H1 (cell line): ENCODE data around the gene POLN. TPM values are rescaled to one million over a fixed set of nuclear protein-coding genes. Genes with fewer than 3 reads are reported as not detected.

Experiments
- CTCF ChIA-PET: fragments of 300-600 bp; sonication (Branson Sonifier 250); formaldehyde crosslinking; loops from one replicate; lab custom pipeline; 2021; ENCODE audit not compliant: partially characterized antibody; lab: Charles Lee
- POLR2A ChIA-PET: fragments of 300-600 bp; sonication (Branson Sonifier 250); formaldehyde crosslinking; loops from one replicate; lab custom pipeline; 2021; ENCODE audit warnings: inconsistent platforms; ENCODE audit not compliant: partially characterized antibody; lab: Charles Lee
- DNase-seq, 2 experiments: peaks; one replicate each; pipeline versions ENCODE4 v3.0.0 to v3.0.0-alpha.2; 2010 to 2022; ENCODE audit warnings: low spot score in 2 of 2, low read depth in 1 of 2, mixed read lengths in 1 of 2
- FAIRE-seq: peaks from 2 replicates; lab custom pipeline; 2011; peaks lifted over from hg19 to GRCh38; lab: Jason Lieb, UNC
- H2AFZ ChIP-seq: 2 replicates; pipeline ENCODE4 v1.8.1; 2012; ENCODE audit warnings: low read length, inconsistent platforms
- H2AK5ac ChIP-seq: 2 replicates; pipeline ENCODE4 v1.6.1; 2013; ENCODE audit warnings: low read depth, low read length
- H2BK120ac ChIP-seq: replicated peaks from 2 replicates; pipeline ENCODE3; 2013; ENCODE audit warnings: low read depth, low read length, inconsistent platforms
- H2BK12ac ChIP-seq: 2 replicates; pipeline ENCODE4 v1.6.1; 2013; ENCODE audit warnings: low read depth, low read length
- H2BK15ac ChIP-seq: 2 replicates; pipeline ENCODE4 v1.6.1; 2013; ENCODE audit warnings: low read length
- H2BK20ac ChIP-seq: 2 replicates; pipeline ENCODE4 v1.6.1; 2013; ENCODE audit warnings: low read length
- H2BK5ac ChIP-seq: 2 replicates; pipeline ENCODE4 v1.6.1; 2013; ENCODE audit warnings: low read depth, low read length
- H3K14ac ChIP-seq: 2 replicates; pipeline ENCODE4 v1.6.1; 2013; ENCODE audit warnings: inconsistent platforms; ENCODE audit not compliant: insufficient read length
- H3K18ac ChIP-seq: 2 replicates; pipeline ENCODE4 v1.6.1; 2013; ENCODE audit warnings: low read length; ENCODE audit errors: extremely low read depth
- H3K23ac ChIP-seq: 2 replicates; pipeline ENCODE4 v1.6.1; 2013; ENCODE audit warnings: inconsistent platforms; ENCODE audit not compliant: insufficient read length
- H3K23me2 ChIP-seq: 2 replicates; pipeline ENCODE4 v1.6.1; 2013; ENCODE audit warnings: low read depth, low read length
- H3K27ac ChIP-seq: 2 replicates; pipeline ENCODE4 v1.6.1; 2011; ENCODE audit warnings: low read depth, low read length, inconsistent platforms
- H3K27me3 ChIP-seq, 4 experiments: replicated peaks in 1 of 4; 1 replicate in 1 of 4; 2 replicates in 3 of 4; pipeline versions ENCODE4 v1.6.1 to v1.8.1; 2011 to 2013; ENCODE audit warnings: low read length in 3 of 4, mild to moderate bottlenecking in 3 of 4, inconsistent platforms in 2 of 4, mixed read lengths in 2 of 4, moderate library complexity in 1 of 4; ENCODE audit not compliant: control insufficient read depth in 3 of 4, insufficient read depth in 3 of 4; ENCODE audit errors: extremely low read depth in 1 of 4
- H3K36me3 ChIP-seq, 4 experiments: 2 replicates each; pipeline versions ENCODE4 v1.6.1 to v1.8.1; 2011 to 2013; ENCODE audit warnings: mild to moderate bottlenecking in 4 of 4, low read length in 3 of 4, moderate library complexity in 2 of 4, control low read depth in 1 of 4, inconsistent platforms in 1 of 4; ENCODE audit not compliant: insufficient read depth in 4 of 4, control insufficient read depth in 2 of 4
- H3K4ac ChIP-seq: replicated peaks from 2 replicates; pipeline ENCODE3; 2013; ENCODE audit warnings: low read length, low read depth, mixed read lengths, inconsistent platforms; ENCODE audit not compliant: insufficient read length
- H3K4me1 ChIP-seq, 4 experiments: replicated peaks in 1 of 4; 1 replicate in 1 of 4; 2 replicates in 3 of 4; pipeline versions ENCODE4 v1.6.1 to v1.8.1; 2011 to 2013; ENCODE audit warnings: low read length in 3 of 4, inconsistent platforms in 2 of 4, mixed read lengths in 1 of 4; ENCODE audit not compliant: insufficient read depth in 4 of 4, control insufficient read depth in 3 of 4
- H3K4me2 ChIP-seq, 2 experiments: 2 replicates each; pipeline versions ENCODE4 v1.6.1 to v1.8.1; 2011 to 2013; ENCODE audit warnings: low read depth in 2 of 2, low read length in 2 of 2, control low read depth in 1 of 2, inconsistent platforms in 1 of 2, mild to moderate bottlenecking in 1 of 2; ENCODE audit not compliant: insufficient read depth in 1 of 2
- H3K4me3 ChIP-seq, 4 experiments: fragments of 200-600, 300-600 bp in 1 of 4; sonication (generic), shearing (Covaris generic), sonication (Bioruptor Twin) in 1 of 4; 2 replicates each; pipeline versions ENCODE4 v1.5.1 to v1.8.1; 2011 to 2016; ENCODE audit warnings: low read length in 4 of 4, low read depth in 3 of 4, control low read depth in 2 of 4, inconsistent platforms in 2 of 4, mild to moderate bottlenecking in 2 of 4, mixed read lengths in 1 of 4, moderate library complexity in 1 of 4; ENCODE audit not compliant: insufficient read depth in 2 of 4; ENCODE audit errors: extremely low read depth in 1 of 4
- H3K56ac ChIP-seq: replicated peaks from 2 replicates; pipeline ENCODE3; 2013; ENCODE audit warnings: low read depth, mild to moderate bottlenecking, mixed read lengths, low read length, inconsistent platforms; ENCODE audit not compliant: insufficient read length
- H3K79me1 ChIP-seq: 2 replicates; pipeline ENCODE4 v1.6.1; 2013; ENCODE audit warnings: low read depth, low read length, control low read depth
- H3K79me2 ChIP-seq, 2 experiments: 2 replicates each; pipeline versions ENCODE4 v1.6.1 to v1.8.1; 2012 to 2013; ENCODE audit warnings: low read length in 2 of 2, mild to moderate bottlenecking in 2 of 2, inconsistent platforms in 1 of 2; ENCODE audit not compliant: insufficient read depth in 2 of 2, control insufficient read depth in 1 of 2
- H3K9ac ChIP-seq, 4 experiments: replicated peaks in 1 of 4; 1 replicate in 1 of 4; 2 replicates in 3 of 4; pipeline versions ENCODE4 v1.6.1 to v1.8.1; 2011 to 2013; ENCODE audit warnings: low read depth in 3 of 4, low read length in 3 of 4, control low read depth in 2 of 4, mild to moderate bottlenecking in 2 of 4, moderate library complexity in 2 of 4, inconsistent platforms in 1 of 4; ENCODE audit errors: extremely low read depth in 1 of 4
- H3K9me3 ChIP-seq, 2 experiments: 2 replicates each; pipeline versions ENCODE4 v1.6.1 to v1.8.1; 2012 to 2013; ENCODE audit warnings: mild to moderate bottlenecking in 2 of 2, moderate library complexity in 2 of 2, control low read depth in 1 of 2, inconsistent platforms in 1 of 2, low read depth in 1 of 2, low read length in 1 of 2, mixed read lengths in 1 of 2; ENCODE audit not compliant: insufficient read depth in 2 of 2
- H4K20me1 ChIP-seq, 2 experiments: replicated peaks in 1 of 2; 2 replicates each; pipeline versions ENCODE3 to v1.8.1; 2011 to 2013; ENCODE audit warnings: inconsistent platforms in 2 of 2, low read length in 2 of 2, mild to moderate bottlenecking in 1 of 2; ENCODE audit not compliant: insufficient read depth in 2 of 2, control insufficient read depth in 1 of 2
- H4K5ac ChIP-seq: 2 replicates; pipeline ENCODE4 v1.6.1; 2013; ENCODE audit warnings: low read length, low read depth, mixed read lengths, inconsistent platforms; ENCODE audit not compliant: insufficient read length
- H4K8ac ChIP-seq: 2 replicates; pipeline ENCODE4 v1.8.0; 2013; ENCODE audit warnings: mild to moderate bottlenecking, moderate library complexity, low read length, inconsistent platforms; ENCODE audit not compliant: insufficient read depth; ENCODE audit errors: extremely low read depth
- H4K91ac ChIP-seq: replicated peaks from 2 replicates; pipeline ENCODE3; 2013; ENCODE audit warnings: low read length, mixed read lengths, inconsistent platforms; ENCODE audit not compliant: insufficient read length
- CREB1 ChIP-seq: IDR thresholded peaks from 2 replicates; pipeline ENCODE4 v1.6.1; 2012; ENCODE audit warnings: inconsistent platforms
- FOSL1 ChIP-seq: IDR thresholded peaks from 2 replicates; pipeline ENCODE4 v1.6.1; 2011; ENCODE audit warnings: mild to moderate bottlenecking, low read depth, low read length, moderate library complexity; ENCODE audit not compliant: insufficient read depth
- JUND ChIP-seq: IDR thresholded peaks from 2 replicates; pipeline ENCODE4 v1.6.1; 2011; ENCODE audit warnings: mild to moderate bottlenecking, improper control_type of control experiment, low read length
- NANOG ChIP-seq: IDR thresholded peaks from 2 replicates; pipeline ENCODE4 v1.6.1; 2011; ENCODE audit warnings: low read length, low read depth, mild to moderate bottlenecking, inconsistent platforms; ENCODE audit not compliant: insufficient read depth, poor library complexity, severe bottlenecking
- POLR2AphosphoS5 ChIP-seq: IDR thresholded peaks from 2 replicates; pipeline ENCODE4 v1.6.1; 2011; ENCODE audit warnings: low read depth, low read length
- RNF2 ChIP-seq: fragments of 200-900, 300-1000 bp; sonication (generic); IDR thresholded peaks from 2 replicates; pipeline ENCODE4 v1.7.1; 2016; ENCODE audit warnings: borderline replicate concordance, low read depth, mild to moderate bottlenecking, antibody characterized with exemption, low read length; ENCODE audit not compliant: poor library complexity, severe bottlenecking; ENCODE audit errors: missing control alignments
- SAP30 ChIP-seq: fragments of 300-600 bp; sonication (generic); IDR thresholded peaks from 2 replicates; pipeline ENCODE4 v1.7.1; 2012; ENCODE audit warnings: low read length, moderate library complexity, mild to moderate bottlenecking, inconsistent platforms; ENCODE audit not compliant: insufficient read depth, insufficient replicate concordance
- SP1 ChIP-seq: IDR thresholded peaks from 2 replicates; pipeline ENCODE4 v1.6.1; 2011; ENCODE audit warnings: low read depth, low read length
- SRF ChIP-seq: IDR thresholded peaks from 2 replicates; pipeline ENCODE4 v1.6.1; 2011; ENCODE audit warnings: mild to moderate bottlenecking, low read depth, low read length, moderate library complexity
- TAF7 ChIP-seq: optimal IDR thresholded peaks from 2 replicates; pipeline ENCODE3; 2011; ENCODE audit warnings: low read depth, mild to moderate bottlenecking, inconsistent platforms, low read length, moderate library complexity, borderline replicate concordance
- USF2 ChIP-seq: IDR thresholded peaks from 2 replicates; pipeline ENCODE4 v1.6.1; 2011; ENCODE audit warnings: low read length, improper control_type of control experiment
- YY1 ChIP-seq: IDR thresholded peaks from 2 replicates; pipeline ENCODE4 v1.6.1; 2011; ENCODE audit warnings: low read depth, mild to moderate bottlenecking, low read length
- WGBS, 2 experiments: shearing (Covaris generic) in 1 of 2; methylation state at CpG; one replicate each; pipeline versions ENCODE4 v1.1.6 to v1.1.7; 2013 to 2015; ENCODE audit warnings: low lambda C conversion rate in 2 of 2, mixed read lengths in 2 of 2, inconsistent platforms in 1 of 2, low coverage in 1 of 2, missing lambda C conversion rate in 1 of 2; ENCODE audit not compliant: insufficient replicate concordance in 2 of 2, insufficient coverage in 1 of 2, insufficient read length in 1 of 2; ENCODE audit errors: extremely low coverage in 1 of 2, missing lambda C conversion rate in 1 of 2; 5-methylcytosine and 5-hydroxymethylcytosine counted together
- polyA plus RNA-seq, 7 experiments: library from polyadenylated mRNA; depleted of rRNA in 3 of 7; stranded (reverse) in 5 of 7; unstranded in 2 of 7; fragments of >200 nt in 5 of 7; fragments of 200-250 nt in 2 of 7; gene quantifications; 1 replicate in 5 of 7; 2 replicates in 1 of 7; 4 replicates in 1 of 7; pipeline versions ENCODE4 v1.2.1 to v1.2.3, GENCODE V29; 2011 to 2013; ENCODE audit warnings: missing spikeins in 2 of 7, mixed read lengths in 2 of 7
- total RNA-seq: library from RNA; stranded (reverse); fragmentation: NEBNext Ultra II Directional; extraction: Animal tissue kit (Norgen Biotek cat#: 25700); gene quantifications from 2 replicates; pipeline ENCODE4 v1.2.1, GENCODE V29; 2021

POLN gene
- total and polyA plus RNA-seq, 2 of the 8 experiments (the other 6 are each of a cell fraction or from before 2014, with no cell fraction given) = 0.98 to 1.5 TPM

- Histone ChIP-seq H3K9me3 (peaks cover 0 to 8% of the 10 kb centered on the region in 2 experiments; a peak in 1 of 4 replicates), H4K20me1 (peaks cover 0 to 5% of the 10 kb centered on the region in 2 experiments), H3K27ac (no peak overlapping the region), H2AFZ (no peak overlapping the region), H3K14ac (no peak overlapping the region), H3K4me2 (no peak overlapping the region), H2BK15ac (no peak overlapping the region), H3K27me3 (peaks cover 0 to 10% (median 5%) of the 10 kb centered on the region in 4 experiments; a peak in 4 of 7 replicates), H3K23me2 (no peaks in the 10 kb centered on the region; the same call in 1 of the 2 replicates), H2AK5ac (no peak overlapping the region), H3K36me3 (no peaks in the 10 kb centered on the region), H3K79me1 (no peaks in the 10 kb centered on the region), H3K4ac (no peak overlapping the region), H2BK20ac (no peak overlapping the region), H3K79me2 (no peaks in the 10 kb centered on the region), H3K9ac (no peak overlapping the region), H4K8ac (no peak overlapping the region), H4K5ac (no peak overlapping the region), H4K91ac (no peak overlapping the region), H3K23ac (no peak overlapping the region), H3K18ac (no peak overlapping the region), H2BK120ac (no peak overlapping the region), H3K4me3 (no peak overlapping the region), H3K56ac (no peak overlapping the region), H2BK12ac (no peak overlapping the region), H3K4me1 (peaks cover 0 to 5% (median 4%) of the 10 kb centered on the region in 4 experiments; a peak in 5 of 7 replicates), H2BK5ac (no peak overlapping the region)
- DNase-seq = peak in 1 of 2 experiments; percentile 33
- 84% methylated on average over 7 of the region's 7 CpGs; no CpG with 5 or more reads in 1 of the 2 experiments for WGBS, 2 experiments
- no peak for FAIRE-seq
- POLR2A ChIA-PET = no interaction called here
- CTCF ChIA-PET = interaction anchor here (0.9 kb wide), 1 partner anchor 36 kb away, joined by 3 read pairs; no protein-coding TSS in a partner anchor
- no peak for TF ChIP-seq CREB1
- TF ChIP-seq RNF2 = no peak
- TF ChIP-seq NANOG = no peak
- TF ChIP-seq FOSL1 = no peak
- TF ChIP-seq POLR2AphosphoS5 = no peak
- no peak for TF ChIP-seq YY1
- TF ChIP-seq SAP30 = no peak
- TF ChIP-seq USF2 = no peak
- no peak for TF ChIP-seq SP1
- TF ChIP-seq JUND = no peak
- TF ChIP-seq SRF = no peak
- no peak for TF ChIP-seq TAF7
Observed at GRCh38 chr4:2049381-2049780, 192.5 kb downstream of the POLN start.
